GM23338 (cell line): ENCODE results near the gene HES4. TPM values are rescaled to one million over a fixed set of nuclear protein-coding genes. Genes with fewer than 3 reads are reported as not detected.

Experiments
- ATAC-seq: fragments of 200-7000 bp; cut with Tn5 transposase; 3 replicates; pipeline ENCODE4 v1.9.1; 2020
- DNase-seq: peaks from one replicate; pipeline ENCODE4 v3.0.0-alpha.2; 2015; ENCODE audit warnings: low spot score
- H2AFZ ChIP-seq: fragments of 200-600 bp; sonication (generic); 2 replicates; pipeline ENCODE4 v1.8.0; 2016; ENCODE audit warnings: antibody characterized with exemption, mild to moderate bottlenecking, moderate library complexity
- H3F3A ChIP-seq: fragments of 200-600 bp; sonication (generic); replicated peaks from 2 replicates; pipeline ENCODE4 v1.8.0; 2017; ENCODE audit warnings: antibody characterized with exemption, mixed run types, low read depth
- H3K27ac ChIP-seq: fragments of 200-600 bp; sonication (generic); 2 replicates; pipeline ENCODE4 v1.6.1; 2016; ENCODE audit warnings: low read depth
- H3K27me3 ChIP-seq: fragments of 200-600 bp; sonication (generic); 2 replicates; pipeline ENCODE4 v1.8.0; 2016; ENCODE audit warnings: mild to moderate bottlenecking, mixed run types, moderate library complexity; ENCODE audit not compliant: insufficient read depth
- H3K36me3 ChIP-seq: fragments of 200-600 bp; sonication (generic); 2 replicates; pipeline ENCODE4 v1.8.0; 2016; ENCODE audit warnings: mild to moderate bottlenecking; ENCODE audit not compliant: insufficient read depth
- H3K4me1 ChIP-seq: fragments of 200-600 bp; sonication (generic); 2 replicates; pipeline ENCODE4 v1.8.0; 2016; ENCODE audit warnings: mild to moderate bottlenecking, moderate library complexity; ENCODE audit not compliant: insufficient read depth
- H3K4me2 ChIP-seq: fragments of 200-600 bp; sonication (generic); 2 replicates; pipeline ENCODE4 v1.7.1; 2017; ENCODE audit warnings: mixed run types
- H3K4me3 ChIP-seq: fragments of 200-600 bp; sonication (generic); 2 replicates; pipeline ENCODE4 v1.6.1; 2016; ENCODE audit warnings: mixed run types
- H3K79me2 ChIP-seq: fragments of 200-600 bp; sonication (generic); replicated peaks from 2 replicates; pipeline ENCODE4 v1.8.0; 2017; ENCODE audit warnings: mild to moderate bottlenecking; ENCODE audit not compliant: insufficient read depth
- H3K9me2 ChIP-seq: fragments of 200-600 bp; sonication (generic); 2 replicates; pipeline ENCODE4 v1.8.0; 2017; ENCODE audit not compliant: insufficient read depth
- H4K20me1 ChIP-seq: fragments of 200-600 bp; sonication (generic); replicated peaks from 2 replicates; pipeline ENCODE4 v1.8.0; 2017; ENCODE audit warnings: mild to moderate bottlenecking; ENCODE audit not compliant: insufficient read depth
- H3K27ac Mint-ChIP-seq: 2 replicates; pipeline ENCODE4 v1.8.0; 2020; ENCODE audit warnings: inconsistent platforms, mild to moderate bottlenecking, moderate library complexity, mixed read lengths
- H3K27me3 Mint-ChIP-seq: 3 replicates; pipeline ENCODE4 v1.8.0; 2022; ENCODE audit warnings: low read depth, mild to moderate bottlenecking, moderate library complexity, mixed read lengths, inconsistent platforms; ENCODE audit not compliant: insufficient read depth, poor library complexity
- H3K36me3 Mint-ChIP-seq: 3 replicates; pipeline ENCODE4 v1.8.0; 2021; ENCODE audit warnings: low read depth, mild to moderate bottlenecking, inconsistent platforms, moderate library complexity, mixed read lengths
- H3K4me1 Mint-ChIP-seq: 3 replicates; pipeline ENCODE4 v1.8.0; 2020; ENCODE audit warnings: mild to moderate bottlenecking, inconsistent platforms, mixed read lengths
- H3K4me3 Mint-ChIP-seq: 3 replicates; pipeline ENCODE4 v1.8.0; 2021; ENCODE audit warnings: moderate library complexity, mild to moderate bottlenecking, inconsistent platforms, mixed read lengths
- H3K9me3 Mint-ChIP-seq: 3 replicates; pipeline ENCODE4 v1.8.0; 2020; ENCODE audit warnings: moderate library complexity, mild to moderate bottlenecking, inconsistent platforms, mixed read lengths
- NANOG ChIP-seq: IDR thresholded peaks from 2 replicates; pipeline ENCODE4 v1.6.1; 2016; ENCODE audit warnings: antibody characterized with exemption, borderline replicate concordance
- polyA plus RNA-seq: library from polyadenylated mRNA; unstranded; fragments of >200 nt; fragmentation: Nextera tagmentation; extraction: Ambion mirVana; gene quantifications from 2 replicates; pipeline ENCODE4 v1.2.1, GENCODE V29; 2016
- total RNA-seq: library from RNA; depleted of rRNA; stranded (reverse); fragments of >200 nt; shearing (Covaris generic); gene quantifications from 2 replicates; pipeline ENCODE4 v1.2.3, GENCODE V29; 2014
- TF ChIP-seq, protein P1 (sequence below): IDR thresholded peaks from 2 replicates; pipeline ENCODE4 v1.6.1; 2016; ENCODE audit warnings: antibody characterized with exemption
- TF ChIP-seq, protein P2 (sequence below): fragments of 250-450 bp; sonication (Bioruptor Pico); IDR thresholded peaks from 2 replicates; pipeline ENCODE4 v1.5.0; 2020; ENCODE audit warnings: mild to moderate bottlenecking, moderate library complexity
- TF ChIP-seq, protein P3 (sequence below), 2 experiments: fragments of 200-600 bp in 1 of 2; sonication (generic) in 1 of 2; conservative IDR thresholded peaks; 2 replicates each; pipeline versions ENCODE4 v1.5.1 to v1.6.1; 2016 to 2017; ENCODE audit warnings: antibody characterized with exemption in 2 of 2, low read depth in 2 of 2, mild to moderate bottlenecking in 2 of 2, moderate library complexity in 1 of 2

The HES4 gene
- total and polyA plus RNA-seq, 2 experiments from 2014 or later, result 2.3 to 6.7 TPM

DNA sequence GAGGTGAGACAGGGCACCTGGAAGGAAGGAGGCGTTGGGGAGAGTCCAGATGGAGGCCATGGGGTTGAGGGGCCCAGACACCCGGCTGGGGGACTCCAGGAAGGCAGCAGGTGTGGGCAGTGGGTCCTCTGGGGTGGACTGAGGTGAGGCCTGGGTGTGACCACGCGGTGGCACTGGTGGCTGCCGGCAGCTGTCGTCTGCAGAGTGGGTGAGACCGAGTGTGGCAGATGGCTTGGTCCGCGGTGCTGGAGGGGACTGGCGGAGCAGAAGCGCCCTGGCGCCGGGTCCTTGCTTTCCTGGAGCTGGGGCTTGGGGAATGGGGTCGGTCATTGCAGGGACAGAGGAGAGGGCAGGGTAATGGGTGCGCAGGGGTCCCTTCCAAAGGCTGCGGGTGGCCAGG is 32.5 kb upstream of the HES4 start:
- Histone ChIP-seq H3K27ac (no peak overlapping the region), H3K4me1 (peaks cover 5% of the 10 kb centered on the region; the same call in 1 of the 2 replicates), H3K9me2 (no peaks in the 10 kb centered on the region), H4K20me1 (peaks cover 23% of the 10 kb centered on the region), H3K79me2 (no peaks in the 10 kb centered on the region), H3K27me3 (peaks cover 28% of the 10 kb centered on the region), H3K4me2 (peak overlapping the region; percentile 76), H2AFZ (no peak overlapping the region), H3F3A (no peaks in the 10 kb centered on the region), H3K4me3 (peak overlapping the region; percentile 66), H3K36me3 (no peaks in the 10 kb centered on the region; the same call in 1 of the 2 replicates)
- peak; percentile 6 for ATAC-seq
- Mint-ChIP-seq H3K4me1 (peaks cover 7% of the 10 kb centered on the region; the same call in 2 of the 3 replicates), H3K9me3 (no peaks in the 10 kb centered on the region; the same call in 2 of the 3 replicates), H3K4me3 (peak overlapping the region; percentile 63), H3K27ac (peak overlapping the region; percentile 65; the same call in 1 of the 2 replicates), H3K36me3 (peaks cover 7% of the 10 kb centered on the region; the same call in 2 of the 3 replicates), H3K27me3 (peaks cover 31% of the 10 kb centered on the region)
- DNase-seq, result peak; percentile 53
- no peak for TF ChIP-seq NANOG
- TF ChIP-seq, protein P1, sequence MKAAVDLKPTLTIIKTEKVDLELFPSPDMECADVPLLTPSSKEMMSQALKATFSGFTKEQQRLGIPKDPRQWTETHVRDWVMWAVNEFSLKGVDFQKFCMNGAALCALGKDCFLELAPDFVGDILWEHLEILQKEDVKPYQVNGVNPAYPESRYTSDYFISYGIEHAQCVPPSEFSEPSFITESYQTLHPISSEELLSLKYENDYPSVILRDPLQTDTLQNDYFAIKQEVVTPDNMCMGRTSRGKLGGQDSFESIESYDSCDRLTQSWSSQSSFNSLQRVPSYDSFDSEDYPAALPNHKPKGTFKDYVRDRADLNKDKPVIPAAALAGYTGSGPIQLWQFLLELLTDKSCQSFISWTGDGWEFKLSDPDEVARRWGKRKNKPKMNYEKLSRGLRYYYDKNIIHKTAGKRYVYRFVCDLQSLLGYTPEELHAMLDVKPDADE, result no peak
- TF ChIP-seq, protein P2, sequence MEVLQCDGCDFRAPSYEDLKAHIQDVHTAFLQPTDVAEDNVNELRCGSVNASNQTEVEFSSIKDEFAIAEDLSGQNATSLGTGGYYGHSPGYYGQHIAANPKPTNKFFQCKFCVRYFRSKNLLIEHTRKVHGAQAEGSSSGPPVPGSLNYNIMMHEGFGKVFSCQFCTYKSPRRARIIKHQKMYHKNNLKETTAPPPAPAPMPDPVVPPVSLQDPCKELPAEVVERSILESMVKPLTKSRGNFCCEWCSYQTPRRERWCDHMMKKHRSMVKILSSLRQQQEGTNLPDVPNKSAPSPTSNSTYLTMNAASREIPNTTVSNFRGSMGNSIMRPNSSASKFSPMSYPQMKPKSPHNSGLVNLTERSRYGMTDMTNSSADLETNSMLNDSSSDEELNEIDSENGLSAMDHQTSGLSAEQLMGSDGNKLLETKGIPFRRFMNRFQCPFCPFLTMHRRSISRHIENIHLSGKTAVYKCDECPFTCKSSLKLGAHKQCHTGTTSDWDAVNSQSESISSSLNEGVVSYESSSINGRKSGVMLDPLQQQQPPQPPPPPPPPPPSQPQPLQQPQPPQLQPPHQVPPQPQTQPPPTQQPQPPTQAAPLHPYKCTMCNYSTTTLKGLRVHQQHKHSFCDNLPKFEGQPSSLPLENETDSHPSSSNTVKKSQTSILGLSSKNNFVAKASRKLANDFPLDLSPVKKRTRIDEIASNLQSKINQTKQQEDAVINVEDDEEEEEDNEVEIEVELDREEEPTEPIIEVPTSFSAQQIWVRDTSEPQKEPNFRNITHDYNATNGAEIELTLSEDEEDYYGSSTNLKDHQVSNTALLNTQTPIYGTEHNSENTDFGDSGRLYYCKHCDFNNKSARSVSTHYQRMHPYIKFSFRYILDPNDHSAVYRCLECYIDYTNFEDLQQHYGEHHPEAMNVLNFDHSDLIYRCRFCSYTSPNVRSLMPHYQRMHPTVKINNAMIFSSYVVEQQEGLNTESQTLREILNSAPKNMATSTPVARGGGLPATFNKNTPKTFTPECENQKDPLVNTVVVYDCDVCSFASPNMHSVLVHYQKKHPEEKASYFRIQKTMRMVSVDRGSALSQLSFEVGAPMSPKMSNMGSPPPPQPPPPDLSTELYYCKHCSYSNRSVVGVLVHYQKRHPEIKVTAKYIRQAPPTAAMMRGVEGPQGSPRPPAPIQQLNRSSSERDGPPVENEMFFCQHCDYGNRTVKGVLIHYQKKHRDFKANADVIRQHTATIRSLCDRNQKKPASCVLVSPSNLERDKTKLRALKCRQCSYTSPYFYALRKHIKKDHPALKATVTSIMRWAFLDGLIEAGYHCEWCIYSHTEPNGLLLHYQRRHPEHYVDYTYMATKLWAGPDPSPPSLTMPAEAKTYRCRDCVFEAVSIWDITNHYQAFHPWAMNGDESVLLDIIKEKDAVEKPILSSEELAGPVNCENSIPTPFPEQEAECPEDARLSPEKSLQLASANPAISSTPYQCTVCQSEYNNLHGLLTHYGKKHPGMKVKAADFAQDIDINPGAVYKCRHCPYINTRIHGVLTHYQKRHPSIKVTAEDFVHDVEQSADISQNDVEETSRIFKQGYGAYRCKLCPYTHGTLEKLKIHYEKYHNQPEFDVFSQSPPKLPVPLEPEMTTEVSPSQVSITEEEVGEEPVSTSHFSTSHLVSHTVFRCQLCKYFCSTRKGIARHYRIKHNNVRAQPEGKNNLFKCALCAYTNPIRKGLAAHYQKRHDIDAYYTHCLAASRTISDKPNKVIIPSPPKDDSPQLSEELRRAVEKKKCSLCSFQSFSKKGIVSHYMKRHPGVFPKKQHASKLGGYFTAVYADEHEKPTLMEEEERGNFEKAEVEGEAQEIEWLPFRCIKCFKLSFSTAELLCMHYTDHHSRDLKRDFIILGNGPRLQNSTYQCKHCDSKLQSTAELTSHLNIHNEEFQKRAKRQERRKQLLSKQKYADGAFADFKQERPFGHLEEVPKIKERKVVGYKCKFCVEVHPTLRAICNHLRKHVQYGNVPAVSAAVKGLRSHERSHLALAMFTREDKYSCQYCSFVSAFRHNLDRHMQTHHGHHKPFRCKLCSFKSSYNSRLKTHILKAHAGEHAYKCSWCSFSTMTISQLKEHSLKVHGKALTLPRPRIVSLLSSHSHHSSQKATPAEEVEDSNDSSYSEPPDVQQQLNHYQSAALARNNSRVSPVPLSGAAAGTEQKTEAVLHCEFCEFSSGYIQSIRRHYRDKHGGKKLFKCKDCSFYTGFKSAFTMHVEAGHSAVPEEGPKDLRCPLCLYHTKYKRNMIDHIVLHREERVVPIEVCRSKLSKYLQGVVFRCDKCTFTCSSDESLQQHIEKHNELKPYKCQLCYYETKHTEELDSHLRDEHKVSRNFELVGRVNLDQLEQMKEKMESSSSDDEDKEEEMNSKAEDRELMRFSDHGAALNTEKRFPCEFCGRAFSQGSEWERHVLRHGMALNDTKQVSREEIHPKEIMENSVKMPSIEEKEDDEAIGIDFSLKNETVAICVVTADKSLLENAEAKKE (CRISPR knock-in tag), result no peak
- TF ChIP-seq, protein P3, sequence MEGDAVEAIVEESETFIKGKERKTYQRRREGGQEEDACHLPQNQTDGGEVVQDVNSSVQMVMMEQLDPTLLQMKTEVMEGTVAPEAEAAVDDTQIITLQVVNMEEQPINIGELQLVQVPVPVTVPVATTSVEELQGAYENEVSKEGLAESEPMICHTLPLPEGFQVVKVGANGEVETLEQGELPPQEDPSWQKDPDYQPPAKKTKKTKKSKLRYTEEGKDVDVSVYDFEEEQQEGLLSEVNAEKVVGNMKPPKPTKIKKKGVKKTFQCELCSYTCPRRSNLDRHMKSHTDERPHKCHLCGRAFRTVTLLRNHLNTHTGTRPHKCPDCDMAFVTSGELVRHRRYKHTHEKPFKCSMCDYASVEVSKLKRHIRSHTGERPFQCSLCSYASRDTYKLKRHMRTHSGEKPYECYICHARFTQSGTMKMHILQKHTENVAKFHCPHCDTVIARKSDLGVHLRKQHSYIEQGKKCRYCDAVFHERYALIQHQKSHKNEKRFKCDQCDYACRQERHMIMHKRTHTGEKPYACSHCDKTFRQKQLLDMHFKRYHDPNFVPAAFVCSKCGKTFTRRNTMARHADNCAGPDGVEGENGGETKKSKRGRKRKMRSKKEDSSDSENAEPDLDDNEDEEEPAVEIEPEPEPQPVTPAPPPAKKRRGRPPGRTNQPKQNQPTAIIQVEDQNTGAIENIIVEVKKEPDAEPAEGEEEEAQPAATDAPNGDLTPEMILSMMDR (conservative IDR thresholded peaks at IDR 0.05; ENCODE audit: low read depth in 2 of 2), result peak in 1 of 2 experiments; percentile 32; a peak in 1 of 4 replicates
